Activated T-helper 17 cell treated with anti-CD3 and anti-CD28 coated beads, Interleukin-2, amount 50 U/mL, for 72 hours (primary cell): ENCODE measurements around the gene RAB44. TPM values are rescaled to one million over a fixed set of nuclear protein-coding genes. Genes with fewer than 3 reads are reported as not detected.

Experiments used
- ATAC-seq: fragments of 150-1000 bp; cut with Tn5 transposase; replicated peaks from 2 replicates; pipeline ENCODE4 v1.10.0; 2021; ENCODE audit warnings: mild to moderate bottlenecking, moderate library complexity
- H3K27ac Mint-ChIP-seq: one replicate; pipeline ENCODE4 v1.8.0; 2022; ENCODE audit warnings: mixed read lengths
- H3K27me3 Mint-ChIP-seq: one replicate; pipeline ENCODE4 v1.8.0; 2022; ENCODE audit warnings: mixed read lengths
- H3K36me3 Mint-ChIP-seq: one replicate; pipeline ENCODE4 v1.8.0; 2022; ENCODE audit warnings: low read depth, mild to moderate bottlenecking, mixed read lengths
- H3K4me1 Mint-ChIP-seq: one replicate; pipeline ENCODE4 v1.8.0; 2022; ENCODE audit warnings: mixed read lengths
- H3K4me3 Mint-ChIP-seq: one replicate; pipeline ENCODE4 v1.8.0; 2022; ENCODE audit warnings: mild to moderate bottlenecking, mixed read lengths
- H3K9me3 Mint-ChIP-seq: one replicate; pipeline ENCODE4 v1.8.0; 2022; ENCODE audit warnings: mixed read lengths
- total RNA-seq, 2 donors: library from RNA; stranded (reverse); gene quantifications; one replicate each; pipeline ENCODE4 v1.2.3, GENCODE V29; 2022

Gene RAB44
- total RNA-seq, 2 donors from 2014 or later: 0.11 to 0.32 TPM

DNA sequence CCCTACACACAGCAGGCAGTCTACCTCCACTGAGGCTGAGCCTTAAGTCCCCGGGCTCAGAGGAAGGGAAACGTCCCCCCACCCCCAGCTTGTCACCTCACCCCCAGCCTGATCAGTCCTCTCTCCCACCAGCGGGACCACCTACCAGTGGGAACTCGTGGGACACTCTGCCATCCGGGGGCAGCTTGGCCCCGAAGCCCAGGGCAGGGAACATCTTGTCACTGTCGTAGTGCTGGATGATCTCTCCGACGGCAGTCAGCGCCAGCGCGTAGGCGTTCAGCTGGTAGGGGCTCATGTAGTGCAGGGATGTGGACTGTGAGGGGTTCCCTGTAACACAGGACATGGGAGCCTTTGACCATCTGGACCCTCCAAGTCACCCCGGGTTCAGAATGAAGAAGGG, 48.6 kb downstream of the RAB44 start:
- H3K27ac Mint-ChIP-seq: peak overlapping the region; percentile 5
- no peaks in the 10 kb centered on the region for H3K27me3 Mint-ChIP-seq
- peaks cover 12% of the 10 kb centered on the region for H3K4me1 Mint-ChIP-seq
- H3K4me3 Mint-ChIP-seq: no peak overlapping the region
- H3K9me3 Mint-ChIP-seq: no peaks in the 10 kb centered on the region
- no peak for ATAC-seq
- H3K36me3 Mint-ChIP-seq: no peaks in the 10 kb centered on the region

GRCh38 chr6:36749829-36750489, 52.3 kb downstream of the RAB44 start:
- no peak for ATAC-seq
- Mint-ChIP-seq H3K27me3 (no peaks in the 10 kb centered on the region), H3K9me3 (no peaks in the 10 kb centered on the region), H3K27ac (no peak overlapping the region), H3K4me3 (no peak overlapping the region), H3K4me1 (peaks cover 16% of the 10 kb centered on the region), H3K36me3 (no peaks in the 10 kb centered on the region)

DNA sequence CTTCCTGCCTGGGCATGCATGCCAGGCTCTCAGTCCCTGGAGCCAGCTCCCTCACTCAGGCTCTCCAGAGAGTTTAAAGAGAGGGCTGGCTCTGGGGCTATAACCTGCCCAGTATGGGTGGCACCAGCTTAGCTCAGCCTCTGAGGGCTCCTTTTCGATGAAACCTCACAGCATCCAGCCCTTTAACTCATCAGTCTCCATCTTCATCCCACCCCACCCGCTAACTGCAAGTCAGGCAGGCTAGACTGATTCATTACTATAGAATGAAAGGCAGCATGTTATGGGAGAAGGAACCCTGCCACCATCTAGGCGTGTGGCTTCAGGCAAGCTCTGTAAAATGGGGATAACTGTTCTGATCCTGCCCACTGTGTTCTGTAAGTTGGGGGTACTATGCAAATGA, 53.5 kb downstream of the RAB44 start:
- no peak overlapping the region for H3K4me3 Mint-ChIP-seq
- H3K9me3 Mint-ChIP-seq: no peaks in the 10 kb centered on the region
- no peak overlapping the region for H3K27ac Mint-ChIP-seq
- peaks cover 23% of the 10 kb centered on the region for H3K4me1 Mint-ChIP-seq
- H3K36me3 Mint-ChIP-seq: no peaks in the 10 kb centered on the region
- ATAC-seq: no peak
- H3K27me3 Mint-ChIP-seq: no peaks in the 10 kb centered on the region

DNA sequence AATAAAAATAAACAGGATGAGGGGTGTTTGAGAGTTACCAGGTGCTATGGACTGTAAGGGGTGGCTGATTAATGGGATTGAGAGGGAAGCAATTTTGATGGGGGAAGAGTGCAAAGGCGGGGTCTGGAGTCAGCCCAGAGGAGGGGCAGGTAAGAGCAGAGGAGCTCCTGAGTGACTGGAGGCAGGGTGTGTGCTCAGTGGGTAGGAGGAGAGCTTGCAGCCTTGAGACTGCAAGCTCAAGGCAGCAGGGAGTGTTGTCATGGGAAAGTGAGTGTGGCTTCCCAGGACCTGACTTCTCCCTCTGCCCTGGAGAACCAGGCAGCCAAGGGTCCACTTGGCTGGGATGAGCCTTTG, 54.2 kb downstream of the RAB44 start:
- H3K4me3 Mint-ChIP-seq: peak overlapping the region; percentile 44
- no peaks in the 10 kb centered on the region for H3K36me3 Mint-ChIP-seq
- peaks cover 26% of the 10 kb centered on the region for H3K4me1 Mint-ChIP-seq
- no peaks in the 10 kb centered on the region for H3K9me3 Mint-ChIP-seq
- peak overlapping the region; percentile 69 for H3K27ac Mint-ChIP-seq
- no peak for ATAC-seq
- H3K27me3 Mint-ChIP-seq: no peaks in the 10 kb centered on the region

- H3K4me3 Mint-ChIP-seq: peak overlapping the region; percentile 44
- no peaks in the 10 kb centered on the region for H3K9me3 Mint-ChIP-seq
- H3K27me3 Mint-ChIP-seq: no peaks in the 10 kb centered on the region
- H3K27ac Mint-ChIP-seq: peak overlapping the region; percentile 69
- H3K4me1 Mint-ChIP-seq: peaks cover 31% of the 10 kb centered on the region
- no peaks in the 10 kb centered on the region for H3K36me3 Mint-ChIP-seq
- ATAC-seq: peak; percentile 37
Observed at GRCh38 chr6:36752187-36752885, 54.7 kb downstream of the RAB44 start.

DNA sequence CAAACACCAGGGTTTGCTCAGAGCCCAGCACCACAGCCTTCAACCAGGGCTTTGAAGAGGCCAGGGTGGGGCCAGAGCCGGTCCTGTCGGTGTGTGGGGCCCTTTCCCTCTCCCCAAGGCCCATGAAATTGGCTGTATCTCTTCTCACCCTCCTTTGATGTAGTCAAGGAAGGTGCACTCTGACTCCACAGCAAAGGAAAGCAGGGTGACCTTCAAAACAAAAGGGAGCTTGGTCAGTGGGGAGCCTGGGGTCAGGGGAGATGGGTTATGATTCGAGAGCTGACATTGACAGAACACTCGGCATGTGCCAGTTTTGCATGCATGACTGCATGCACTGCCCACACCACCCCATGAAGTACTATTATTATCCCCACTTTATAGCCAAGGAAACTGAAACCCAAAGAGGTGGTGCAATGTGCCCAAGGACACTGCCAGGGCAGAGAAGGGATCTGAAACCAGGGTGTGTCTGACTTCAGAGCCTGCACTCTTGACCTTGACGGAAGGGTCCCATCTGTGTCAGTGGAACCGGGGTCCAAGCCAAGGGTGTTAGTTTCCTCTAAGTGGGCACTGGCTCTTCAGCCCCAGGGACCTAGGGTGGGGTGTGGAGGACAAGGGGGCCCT, 55.4 kb downstream of the RAB44 start:
- Mint-ChIP-seq H3K36me3 (no peaks in the 10 kb centered on the region), H3K27me3 (no peaks in the 10 kb centered on the region), H3K27ac (peak overlapping the region; percentile 69), H3K4me1 (peaks cover 35% of the 10 kb centered on the region), H3K4me3 (peak overlapping the region; percentile 44), H3K9me3 (no peaks in the 10 kb centered on the region)
- ATAC-seq: no peak

GRCh38 chr6:36753671-36754405, 56.2 kb downstream of the RAB44 start:
- no peak for ATAC-seq
- Mint-ChIP-seq H3K4me1 (peaks cover 35% of the 10 kb centered on the region), H3K27ac (peak overlapping the region; percentile 48), H3K9me3 (no peaks in the 10 kb centered on the region), H3K4me3 (peak overlapping the region; percentile 16), H3K36me3 (no peaks in the 10 kb centered on the region), H3K27me3 (no peaks in the 10 kb centered on the region)

DNA sequence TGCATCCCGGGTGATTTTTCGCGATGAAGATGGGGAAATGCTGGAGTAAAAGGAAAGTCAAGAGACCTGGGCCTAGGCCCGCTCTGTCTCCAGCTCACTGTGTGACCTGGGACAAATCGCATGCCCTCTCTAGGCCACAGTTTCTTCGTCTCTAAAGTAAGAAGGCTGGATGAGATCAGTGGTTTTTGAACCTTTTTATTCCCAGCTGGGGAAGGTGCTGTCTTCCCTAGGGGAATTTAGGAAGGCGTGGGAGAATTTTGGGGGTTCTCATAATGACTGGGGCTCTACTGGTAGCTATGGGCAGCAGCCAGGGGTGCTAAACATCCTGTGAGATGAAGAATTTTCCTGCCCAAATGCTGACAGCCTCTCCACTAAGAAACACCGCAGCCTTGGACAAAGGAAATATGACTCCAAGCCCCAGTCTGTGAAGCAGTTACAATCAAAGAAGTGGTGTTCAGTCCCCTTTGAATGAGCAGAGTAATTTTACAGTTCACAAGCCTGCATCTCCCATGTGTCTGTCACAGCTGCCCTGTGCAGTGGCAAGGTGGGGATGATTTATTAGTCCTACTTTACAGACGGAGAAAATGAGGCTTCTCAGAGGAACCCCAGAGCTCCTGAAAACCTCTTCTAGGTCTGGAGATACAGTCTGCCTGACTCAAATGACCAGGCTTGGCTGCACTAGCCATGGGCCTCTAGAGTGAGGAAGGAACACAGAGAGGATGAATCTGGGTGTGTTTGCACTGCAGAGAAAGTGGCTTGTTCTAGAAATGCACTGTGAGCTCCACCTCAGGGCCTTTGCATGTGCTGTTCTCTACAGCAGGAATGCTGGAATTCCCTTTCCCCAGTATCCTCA, 57.2 kb downstream of the RAB44 start:
- Mint-ChIP-seq H3K27ac (peak overlapping the region; percentile 84), H3K4me3 (peak overlapping the region; percentile 74), H3K36me3 (no peaks in the 10 kb centered on the region), H3K27me3 (no peaks in the 10 kb centered on the region), H3K9me3 (no peaks in the 10 kb centered on the region), H3K4me1 (peaks cover 35% of the 10 kb centered on the region)
- no peak for ATAC-seq

- Mint-ChIP-seq H3K4me1 (peaks cover 35% of the 10 kb centered on the region), H3K4me3 (peak overlapping the region; percentile 74), H3K9me3 (no peaks in the 10 kb centered on the region), H3K36me3 (no peaks in the 10 kb centered on the region), H3K27ac (peak overlapping the region; percentile 84), H3K27me3 (no peaks in the 10 kb centered on the region)
- ATAC-seq: peak; percentile 94
Observed at GRCh38 chr6:36755435-36756348, 58.1 kb downstream of the RAB44 start.

DNA sequence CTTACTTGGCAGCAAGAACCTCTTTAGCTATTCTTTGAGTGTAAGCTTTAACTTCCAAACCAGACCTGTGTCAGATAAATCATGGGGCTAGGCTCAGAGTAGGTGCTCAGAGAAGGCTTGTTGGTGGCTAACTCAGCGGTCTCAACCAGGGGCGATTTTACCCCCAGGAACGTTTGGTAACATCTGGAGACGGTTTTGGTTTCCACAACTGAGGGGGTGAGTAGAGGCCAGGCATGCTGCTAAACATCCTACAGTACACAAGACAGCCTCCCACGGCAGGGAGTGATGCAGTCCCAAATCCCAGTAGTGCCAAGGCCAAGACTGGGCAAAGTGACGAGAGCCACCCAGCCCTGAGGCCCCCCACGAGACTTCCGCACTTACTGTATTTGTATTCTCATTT, 59.2 kb downstream of the RAB44 start:
- no peak for ATAC-seq
- Mint-ChIP-seq H3K9me3 (no peaks in the 10 kb centered on the region), H3K27ac (peak overlapping the region; percentile 84), H3K4me3 (peak overlapping the region; percentile 74), H3K27me3 (no peaks in the 10 kb centered on the region), H3K36me3 (no peaks in the 10 kb centered on the region), H3K4me1 (peaks cover 35% of the 10 kb centered on the region)

DNA sequence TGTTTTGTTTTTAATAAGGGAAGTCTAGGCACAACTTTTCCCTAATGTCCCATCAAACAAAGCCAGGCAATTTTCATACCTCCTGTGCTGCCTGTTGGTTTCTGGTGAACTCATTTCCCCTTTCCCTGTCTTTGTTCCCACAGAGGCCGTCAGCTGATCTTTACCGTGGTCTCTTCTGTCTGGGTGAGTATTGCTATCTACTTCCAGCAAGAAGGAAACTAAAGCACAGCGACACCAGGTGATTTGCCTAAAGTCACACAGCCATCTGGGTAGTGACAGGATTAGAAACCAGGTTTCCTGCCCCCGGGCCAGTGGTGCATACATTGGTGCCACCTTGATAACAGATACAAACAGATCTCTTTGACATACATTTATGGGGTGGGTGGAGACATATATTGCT, 59.6 kb downstream of the RAB44 start:
- H3K9me3 Mint-ChIP-seq: no peaks in the 10 kb centered on the region
- H3K4me3 Mint-ChIP-seq: peak overlapping the region; percentile 74
- no peaks in the 10 kb centered on the region for H3K36me3 Mint-ChIP-seq
- H3K4me1 Mint-ChIP-seq: peaks cover 33% of the 10 kb centered on the region
- H3K27me3 Mint-ChIP-seq: no peaks in the 10 kb centered on the region
- H3K27ac Mint-ChIP-seq: peak overlapping the region; percentile 84
- peak; percentile 13 for ATAC-seq

GRCh38 chr6:36757943-36758508, 60.4 kb downstream of the RAB44 start:
- Mint-ChIP-seq H3K27me3 (no peaks in the 10 kb centered on the region), H3K4me1 (peaks cover 30% of the 10 kb centered on the region), H3K36me3 (no peaks in the 10 kb centered on the region), H3K4me3 (no peak overlapping the region), H3K9me3 (no peaks in the 10 kb centered on the region), H3K27ac (peak overlapping the region; percentile 84)
- no peak for ATAC-seq
